Fibroblast of mammary gland (primary cell): Measurements from ENCODE around the gene COPE.

Experiments
- DNase-seq: peaks from one replicate; pipeline ENCODE4 v3.0.0-alpha.2; 2010; ENCODE audit warnings: low read depth
- H3K4me3 ChIP-seq: 2 replicates; pipeline ENCODE4 v1.5.1; 2011; ENCODE audit warnings: low read depth, mild to moderate bottlenecking, low read length, moderate library complexity; ENCODE audit not compliant: control insufficient read depth
- TF ChIP-seq, protein P1 (sequence below): conservative IDR thresholded peaks from 2 replicates; pipeline ENCODE4 v1.5.1; 2011; ENCODE audit warnings: low read depth, low read length, inconsistent platforms; ENCODE audit not compliant: control insufficient read depth, insufficient read depth

Gene COPE

GRCh38 chr19:18908917-18909619 lies 10.1 kb downstream of the COPE start:
- no peak overlapping the region for H3K4me3 ChIP-seq
- TF ChIP-seq, protein P1, sequence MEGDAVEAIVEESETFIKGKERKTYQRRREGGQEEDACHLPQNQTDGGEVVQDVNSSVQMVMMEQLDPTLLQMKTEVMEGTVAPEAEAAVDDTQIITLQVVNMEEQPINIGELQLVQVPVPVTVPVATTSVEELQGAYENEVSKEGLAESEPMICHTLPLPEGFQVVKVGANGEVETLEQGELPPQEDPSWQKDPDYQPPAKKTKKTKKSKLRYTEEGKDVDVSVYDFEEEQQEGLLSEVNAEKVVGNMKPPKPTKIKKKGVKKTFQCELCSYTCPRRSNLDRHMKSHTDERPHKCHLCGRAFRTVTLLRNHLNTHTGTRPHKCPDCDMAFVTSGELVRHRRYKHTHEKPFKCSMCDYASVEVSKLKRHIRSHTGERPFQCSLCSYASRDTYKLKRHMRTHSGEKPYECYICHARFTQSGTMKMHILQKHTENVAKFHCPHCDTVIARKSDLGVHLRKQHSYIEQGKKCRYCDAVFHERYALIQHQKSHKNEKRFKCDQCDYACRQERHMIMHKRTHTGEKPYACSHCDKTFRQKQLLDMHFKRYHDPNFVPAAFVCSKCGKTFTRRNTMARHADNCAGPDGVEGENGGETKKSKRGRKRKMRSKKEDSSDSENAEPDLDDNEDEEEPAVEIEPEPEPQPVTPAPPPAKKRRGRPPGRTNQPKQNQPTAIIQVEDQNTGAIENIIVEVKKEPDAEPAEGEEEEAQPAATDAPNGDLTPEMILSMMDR = no peak
- DNase-seq = no peak

DNA sequence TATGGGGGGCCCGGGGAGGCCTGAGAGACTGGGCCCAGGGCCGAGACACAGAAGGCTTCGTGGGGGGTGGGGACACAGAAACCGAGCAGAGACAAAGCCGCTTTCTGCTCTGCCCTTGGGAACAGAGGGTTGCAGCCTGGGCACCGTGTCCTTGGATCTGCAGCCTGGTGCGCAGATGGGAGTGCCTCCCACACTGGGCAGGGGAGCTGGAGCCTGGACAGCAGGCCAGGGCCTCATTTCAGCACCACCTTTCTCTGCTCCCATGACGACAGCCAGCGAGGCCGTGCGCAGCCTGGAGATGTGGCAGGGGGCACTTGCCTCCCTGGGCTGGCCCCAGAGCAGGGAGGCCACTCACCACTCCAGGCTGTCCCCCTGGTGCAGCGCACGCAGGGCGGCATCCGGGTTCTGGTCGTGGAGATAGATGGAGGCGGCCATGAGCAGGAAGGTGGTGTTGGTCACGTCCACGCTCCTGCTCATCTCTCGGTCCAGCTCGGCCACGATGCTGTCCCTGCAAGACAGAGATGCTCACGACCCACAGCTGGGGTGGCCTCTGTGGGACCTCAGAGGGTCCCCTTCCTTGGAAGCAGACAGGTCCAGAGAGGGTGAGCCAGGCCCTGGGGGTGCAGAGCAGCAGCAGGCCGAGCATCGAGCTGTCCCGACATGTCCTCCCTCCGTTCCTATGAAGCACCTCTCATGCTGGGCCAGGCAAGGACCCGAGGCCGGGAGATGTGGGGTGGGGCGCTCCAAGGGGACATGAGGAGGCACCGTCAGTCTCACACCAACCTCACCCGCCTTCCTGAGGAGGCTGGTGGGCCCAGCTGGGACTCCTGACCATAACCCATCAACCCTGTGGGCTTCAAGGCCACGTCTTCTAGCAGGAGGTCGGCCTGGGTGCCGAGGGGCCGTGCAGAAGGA lies 12.3 kb downstream of the COPE start:
- H3K4me3 ChIP-seq = no peak overlapping the region

DNA sequence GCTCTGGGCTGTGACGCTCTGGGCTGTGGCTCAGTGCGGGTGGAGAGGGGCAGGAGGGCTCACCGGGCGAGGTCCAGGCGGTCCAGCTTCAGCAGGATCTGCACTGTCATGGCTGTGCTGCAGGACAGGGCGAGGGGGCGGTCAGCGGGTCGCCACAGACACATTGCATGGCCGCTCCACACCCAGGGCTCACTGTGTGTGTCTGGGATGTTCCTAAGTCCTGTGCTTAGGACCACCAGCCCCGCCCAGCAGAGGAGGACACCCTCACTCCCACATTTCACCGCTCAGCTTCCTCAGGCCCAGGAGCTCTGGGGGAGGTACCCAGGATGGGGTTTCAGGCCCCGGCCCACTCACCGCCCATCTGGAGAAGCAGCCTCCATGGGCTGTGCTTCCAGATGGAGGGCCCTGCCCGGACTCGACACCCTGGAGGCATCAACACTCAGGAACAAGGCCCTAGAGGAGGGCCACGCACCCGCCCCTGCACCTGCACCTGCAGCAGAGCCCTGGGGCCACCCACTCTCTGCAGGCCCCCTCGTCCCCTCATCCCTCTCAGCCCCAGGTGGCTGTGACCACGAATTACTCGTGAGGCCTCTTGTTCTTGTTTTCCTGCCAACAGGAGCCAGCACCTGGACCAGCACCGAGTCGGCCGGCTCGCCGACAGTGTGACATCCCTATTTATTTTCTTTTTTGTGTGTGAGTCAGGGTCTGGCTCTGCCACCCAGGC lies 13.5 kb downstream of the COPE start:
- no peak overlapping the region for H3K4me3 ChIP-seq
- TF ChIP-seq, protein P1 = no peak
- no peak for DNase-seq

More for the DNA sequence above, 12.3 kb downstream of the COPE start:
- no peak for DNase-seq
- TF ChIP-seq, protein P1 = no peak

DNA sequence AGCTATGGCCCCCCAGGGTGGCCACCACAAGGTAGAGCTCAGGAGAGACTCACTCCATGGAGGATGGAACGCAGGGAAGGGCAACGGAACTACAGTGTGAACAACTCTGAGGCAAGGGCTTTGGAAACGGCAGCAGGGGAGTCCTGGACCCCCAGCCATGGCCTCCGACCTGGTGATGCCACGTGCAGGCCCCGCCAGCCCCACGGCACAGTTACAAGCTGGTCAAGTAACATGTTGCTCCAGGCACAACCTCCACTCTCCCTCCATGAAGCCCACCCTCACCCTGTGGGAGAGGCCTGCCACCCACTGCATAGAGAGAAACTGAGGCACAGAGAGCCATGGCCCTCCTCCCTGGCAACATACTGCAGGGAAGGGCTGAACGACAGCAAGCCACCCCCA lies 14.1 kb downstream of the COPE start:
- no peak overlapping the region for H3K4me3 ChIP-seq
- TF ChIP-seq, protein P1 = no peak
- DNase-seq = no peak

DNA sequence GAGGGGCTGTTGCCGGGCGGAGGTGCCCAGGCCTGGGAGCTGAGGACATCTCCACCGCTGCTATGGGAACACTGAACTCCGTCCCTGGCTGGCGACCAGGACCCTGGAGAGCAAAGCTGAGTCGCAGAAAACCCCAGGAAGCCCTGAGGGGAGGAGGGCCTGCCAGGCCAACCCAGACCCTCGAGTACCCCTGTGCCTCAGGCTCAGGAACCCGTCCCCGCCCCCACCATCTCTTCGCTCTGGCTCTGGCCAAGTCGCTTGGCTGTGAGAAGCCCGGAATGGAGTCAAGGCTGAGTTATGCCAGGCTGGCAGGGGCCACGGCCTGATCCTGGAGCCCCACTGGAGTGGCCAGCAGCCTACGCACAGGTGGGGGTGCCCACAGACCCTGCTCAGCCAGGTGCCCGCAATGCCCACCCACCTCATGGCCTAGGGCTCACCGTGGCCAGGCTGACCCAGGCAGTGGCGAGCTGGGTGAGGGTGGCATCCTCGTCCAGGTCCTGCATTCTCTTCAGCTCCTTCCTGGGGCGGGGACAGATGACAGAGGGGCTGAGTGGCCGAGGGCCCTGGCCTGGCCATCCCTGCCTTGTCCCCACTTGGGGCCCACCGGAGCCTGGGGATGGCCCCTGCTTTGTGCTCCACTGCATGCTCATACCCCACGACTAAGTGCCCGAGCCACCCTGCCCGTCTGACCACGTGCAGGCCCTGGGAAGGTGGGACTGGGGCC lies 14.7 kb downstream of the COPE start:
- DNase-seq = no peak
- TF ChIP-seq, protein P1 = no peak

More for the DNA sequence above, 14.7 kb downstream of the COPE start:
- no peak overlapping the region for H3K4me3 ChIP-seq
